H1 (cell line): ENCODE data around the gene BCL2. TPM values are rescaled to one million over a fixed set of nuclear protein-coding genes. Genes with fewer than 3 reads are reported as not detected.

ENCODE experiments used
- CTCF ChIA-PET: fragments of 300-600 bp; sonication (Branson Sonifier 250); formaldehyde crosslinking; loops from one replicate; lab custom pipeline; 2021; ENCODE audit not compliant: partially characterized antibody; lab: Charles Lee
- POLR2A ChIA-PET: fragments of 300-600 bp; sonication (Branson Sonifier 250); formaldehyde crosslinking; loops from one replicate; lab custom pipeline; 2021; ENCODE audit warnings: inconsistent platforms; ENCODE audit not compliant: partially characterized antibody; lab: Charles Lee
- DNase-seq, 2 experiments: peaks; one replicate each; pipeline versions ENCODE4 v3.0.0 to v3.0.0-alpha.2; 2010 to 2022; ENCODE audit warnings: low spot score in 2 of 2, low read depth in 1 of 2, mixed read lengths in 1 of 2
- FAIRE-seq: peaks from 2 replicates; lab custom pipeline; 2011; peaks lifted over from hg19 to GRCh38; lab: Jason Lieb, UNC
- H2AFZ ChIP-seq: 2 replicates; pipeline ENCODE4 v1.8.1; 2012; ENCODE audit warnings: low read length, inconsistent platforms
- H2AK5ac ChIP-seq: 2 replicates; pipeline ENCODE4 v1.6.1; 2013; ENCODE audit warnings: low read depth, low read length
- H2BK120ac ChIP-seq: replicated peaks from 2 replicates; pipeline ENCODE3; 2013; ENCODE audit warnings: low read depth, low read length, inconsistent platforms
- H2BK12ac ChIP-seq: 2 replicates; pipeline ENCODE4 v1.6.1; 2013; ENCODE audit warnings: low read depth, low read length
- H2BK15ac ChIP-seq: 2 replicates; pipeline ENCODE4 v1.6.1; 2013; ENCODE audit warnings: low read length
- H2BK20ac ChIP-seq: 2 replicates; pipeline ENCODE4 v1.6.1; 2013; ENCODE audit warnings: low read length
- H2BK5ac ChIP-seq: 2 replicates; pipeline ENCODE4 v1.6.1; 2013; ENCODE audit warnings: low read depth, low read length
- H3K14ac ChIP-seq: 2 replicates; pipeline ENCODE4 v1.6.1; 2013; ENCODE audit warnings: inconsistent platforms; ENCODE audit not compliant: insufficient read length
- H3K18ac ChIP-seq: 2 replicates; pipeline ENCODE4 v1.6.1; 2013; ENCODE audit warnings: low read length; ENCODE audit errors: extremely low read depth
- H3K23ac ChIP-seq: 2 replicates; pipeline ENCODE4 v1.6.1; 2013; ENCODE audit warnings: inconsistent platforms; ENCODE audit not compliant: insufficient read length
- H3K23me2 ChIP-seq: 2 replicates; pipeline ENCODE4 v1.6.1; 2013; ENCODE audit warnings: low read depth, low read length
- H3K27ac ChIP-seq: 2 replicates; pipeline ENCODE4 v1.6.1; 2011; ENCODE audit warnings: low read depth, low read length, inconsistent platforms
- H3K27me3 ChIP-seq, 4 experiments: replicated peaks in 1 of 4; 1 replicate in 1 of 4; 2 replicates in 3 of 4; pipeline versions ENCODE4 v1.6.1 to v1.8.1; 2011 to 2013; ENCODE audit warnings: low read length in 3 of 4, mild to moderate bottlenecking in 3 of 4, inconsistent platforms in 2 of 4, mixed read lengths in 2 of 4, moderate library complexity in 1 of 4; ENCODE audit not compliant: control insufficient read depth in 3 of 4, insufficient read depth in 3 of 4; ENCODE audit errors: extremely low read depth in 1 of 4
- H3K36me3 ChIP-seq, 4 experiments: 2 replicates each; pipeline versions ENCODE4 v1.6.1 to v1.8.1; 2011 to 2013; ENCODE audit warnings: mild to moderate bottlenecking in 4 of 4, low read length in 3 of 4, moderate library complexity in 2 of 4, control low read depth in 1 of 4, inconsistent platforms in 1 of 4; ENCODE audit not compliant: insufficient read depth in 4 of 4, control insufficient read depth in 2 of 4
- H3K4ac ChIP-seq: replicated peaks from 2 replicates; pipeline ENCODE3; 2013; ENCODE audit warnings: low read length, low read depth, mixed read lengths, inconsistent platforms; ENCODE audit not compliant: insufficient read length
- H3K4me1 ChIP-seq, 4 experiments: replicated peaks in 1 of 4; 1 replicate in 1 of 4; 2 replicates in 3 of 4; pipeline versions ENCODE4 v1.6.1 to v1.8.1; 2011 to 2013; ENCODE audit warnings: low read length in 3 of 4, inconsistent platforms in 2 of 4, mixed read lengths in 1 of 4; ENCODE audit not compliant: insufficient read depth in 4 of 4, control insufficient read depth in 3 of 4
- H3K4me2 ChIP-seq, 2 experiments: 2 replicates each; pipeline versions ENCODE4 v1.6.1 to v1.8.1; 2011 to 2013; ENCODE audit warnings: low read depth in 2 of 2, low read length in 2 of 2, control low read depth in 1 of 2, inconsistent platforms in 1 of 2, mild to moderate bottlenecking in 1 of 2; ENCODE audit not compliant: insufficient read depth in 1 of 2
- H3K4me3 ChIP-seq, 4 experiments: fragments of 200-600, 300-600 bp in 1 of 4; sonication (generic), shearing (Covaris generic), sonication (Bioruptor Twin) in 1 of 4; 2 replicates each; pipeline versions ENCODE4 v1.5.1 to v1.8.1; 2011 to 2016; ENCODE audit warnings: low read length in 4 of 4, low read depth in 3 of 4, control low read depth in 2 of 4, inconsistent platforms in 2 of 4, mild to moderate bottlenecking in 2 of 4, mixed read lengths in 1 of 4, moderate library complexity in 1 of 4; ENCODE audit not compliant: insufficient read depth in 2 of 4; ENCODE audit errors: extremely low read depth in 1 of 4
- H3K56ac ChIP-seq: replicated peaks from 2 replicates; pipeline ENCODE3; 2013; ENCODE audit warnings: low read depth, mild to moderate bottlenecking, mixed read lengths, low read length, inconsistent platforms; ENCODE audit not compliant: insufficient read length
- H3K79me1 ChIP-seq: 2 replicates; pipeline ENCODE4 v1.6.1; 2013; ENCODE audit warnings: low read depth, low read length, control low read depth
- H3K79me2 ChIP-seq, 2 experiments: 2 replicates each; pipeline versions ENCODE4 v1.6.1 to v1.8.1; 2012 to 2013; ENCODE audit warnings: low read length in 2 of 2, mild to moderate bottlenecking in 2 of 2, inconsistent platforms in 1 of 2; ENCODE audit not compliant: insufficient read depth in 2 of 2, control insufficient read depth in 1 of 2
- H3K9ac ChIP-seq, 4 experiments: replicated peaks in 1 of 4; 1 replicate in 1 of 4; 2 replicates in 3 of 4; pipeline versions ENCODE4 v1.6.1 to v1.8.1; 2011 to 2013; ENCODE audit warnings: low read depth in 3 of 4, low read length in 3 of 4, control low read depth in 2 of 4, mild to moderate bottlenecking in 2 of 4, moderate library complexity in 2 of 4, inconsistent platforms in 1 of 4; ENCODE audit errors: extremely low read depth in 1 of 4
- H3K9me3 ChIP-seq, 2 experiments: 2 replicates each; pipeline versions ENCODE4 v1.6.1 to v1.8.1; 2012 to 2013; ENCODE audit warnings: mild to moderate bottlenecking in 2 of 2, moderate library complexity in 2 of 2, control low read depth in 1 of 2, inconsistent platforms in 1 of 2, low read depth in 1 of 2, low read length in 1 of 2, mixed read lengths in 1 of 2; ENCODE audit not compliant: insufficient read depth in 2 of 2
- H4K20me1 ChIP-seq, 2 experiments: replicated peaks in 1 of 2; 2 replicates each; pipeline versions ENCODE3 to v1.8.1; 2011 to 2013; ENCODE audit warnings: inconsistent platforms in 2 of 2, low read length in 2 of 2, mild to moderate bottlenecking in 1 of 2; ENCODE audit not compliant: insufficient read depth in 2 of 2, control insufficient read depth in 1 of 2
- H4K5ac ChIP-seq: 2 replicates; pipeline ENCODE4 v1.6.1; 2013; ENCODE audit warnings: low read length, low read depth, mixed read lengths, inconsistent platforms; ENCODE audit not compliant: insufficient read length
- H4K8ac ChIP-seq: 2 replicates; pipeline ENCODE4 v1.8.0; 2013; ENCODE audit warnings: mild to moderate bottlenecking, moderate library complexity, low read length, inconsistent platforms; ENCODE audit not compliant: insufficient read depth; ENCODE audit errors: extremely low read depth
- H4K91ac ChIP-seq: replicated peaks from 2 replicates; pipeline ENCODE3; 2013; ENCODE audit warnings: low read length, mixed read lengths, inconsistent platforms; ENCODE audit not compliant: insufficient read length
- ATF3 ChIP-seq: IDR thresholded peaks from 2 replicates; pipeline ENCODE4 v1.6.1; 2011; ENCODE audit warnings: low read depth, mild to moderate bottlenecking, low read length; ENCODE audit not compliant: insufficient read depth
- BACH1 ChIP-seq: IDR thresholded peaks from 2 replicates; pipeline ENCODE4 v1.6.1; 2012; ENCODE audit warnings: low read length, improper control_type of control experiment
- CBX8 ChIP-seq: fragments of 300-800, 300-1000 bp; sonication (generic); IDR thresholded peaks from 2 replicates; pipeline ENCODE4 v1.7.1; 2016; ENCODE audit warnings: low read depth, low read length, borderline replicate concordance
- EZH2 ChIP-seq: fragments of 200-600 bp; sonication (generic); IDR thresholded peaks from 2 replicates; pipeline ENCODE4 v1.7.1; 2012; ENCODE audit warnings: low read depth, mild to moderate bottlenecking, moderate library complexity, low read length, inconsistent platforms; ENCODE audit not compliant: severe bottlenecking
- KDM4A ChIP-seq: IDR thresholded peaks from one replicate; pipeline ENCODE4 v1.7.1; 2012; ENCODE audit warnings: low read depth, mild to moderate bottlenecking, moderate library complexity, low read length, inconsistent platforms; ENCODE audit not compliant: severe bottlenecking
- RAD21 ChIP-seq, 2 experiments: IDR thresholded peaks in 1 of 2; conservative IDR thresholded peaks in 1 of 2; 2 replicates each; pipeline ENCODE4 v1.6.1; 2011; ENCODE audit warnings: low read depth in 2 of 2, low read length in 2 of 2, improper control_type of control experiment in 1 of 2, inconsistent platforms in 1 of 2, mild to moderate bottlenecking in 1 of 2, moderate library complexity in 1 of 2
- SIX5 ChIP-seq: IDR thresholded peaks from 2 replicates; pipeline ENCODE4 v1.6.1; 2011; ENCODE audit warnings: mild to moderate bottlenecking, low read depth, low read length
- TAF1 ChIP-seq: IDR thresholded peaks from 2 replicates; pipeline ENCODE4 v1.6.1; 2011; ENCODE audit warnings: mild to moderate bottlenecking, low read depth, low read length
- WGBS, 2 experiments: shearing (Covaris generic) in 1 of 2; methylation state at CpG; one replicate each; pipeline versions ENCODE4 v1.1.6 to v1.1.7; 2013 to 2015; ENCODE audit warnings: low lambda C conversion rate in 2 of 2, mixed read lengths in 2 of 2, inconsistent platforms in 1 of 2, low coverage in 1 of 2, missing lambda C conversion rate in 1 of 2; ENCODE audit not compliant: insufficient replicate concordance in 2 of 2, insufficient coverage in 1 of 2, insufficient read length in 1 of 2; ENCODE audit errors: extremely low coverage in 1 of 2, missing lambda C conversion rate in 1 of 2; 5-methylcytosine and 5-hydroxymethylcytosine counted together
- polyA plus RNA-seq, 7 experiments: library from polyadenylated mRNA; depleted of rRNA in 3 of 7; stranded (reverse) in 5 of 7; unstranded in 2 of 7; fragments of >200 nt in 5 of 7; fragments of 200-250 nt in 2 of 7; gene quantifications; 1 replicate in 5 of 7; 2 replicates in 1 of 7; 4 replicates in 1 of 7; pipeline versions ENCODE4 v1.2.1 to v1.2.3, GENCODE V29; 2011 to 2013; ENCODE audit warnings: missing spikeins in 2 of 7, mixed read lengths in 2 of 7
- total RNA-seq: library from RNA; stranded (reverse); fragmentation: NEBNext Ultra II Directional; extraction: Animal tissue kit (Norgen Biotek cat#: 25700); gene quantifications from 2 replicates; pipeline ENCODE4 v1.2.1, GENCODE V29; 2021

The BCL2 gene
- total and polyA plus RNA-seq, 2 of the 8 experiments (the other 6 are each of a cell fraction or from before 2014, with no cell fraction given), result 0.59 to 4.5 TPM

GRCh38 chr18:63317556-63317946 lies 2.0 kb downstream of the BCL2 start:
- Histone ChIP-seq H4K5ac (no peak overlapping the region), H2AFZ (0 out of 2 replicates have a peak overlapping the region, but pooled peaks have one; percentile 0), H3K27me3 (peaks cover 0 to 37% (median 22%) of the 10 kb centered on the region in 4 experiments; a peak in 6 of 7 replicates), H4K91ac (no peak overlapping the region), H3K27ac (no peak overlapping the region), H4K8ac (no peak overlapping the region; the same call in 1 of the 2 replicates), H3K4me1 (peaks cover 2 to 10% (median 6%) of the 10 kb centered on the region in 4 experiments; a peak in 4 of 7 replicates), H3K18ac (no peak overlapping the region), H4K20me1 (peaks cover 0 to 3% of the 10 kb centered on the region in 2 experiments)
- POLR2A ChIA-PET, result no interaction called here
- TF ChIP-seq CBX8, result no peak
- TF ChIP-seq BACH1, result no peak
- TF ChIP-seq EZH2, result no peak
- no peak for TF ChIP-seq RAD21 (IDR thresholded peaks at IDR 0.05 in 1 of 2, conservative IDR thresholded peaks at IDR 0.05 in 1 of 2; ENCODE audit: low read depth in 2 of 2, low read length in 2 of 2)
- TF ChIP-seq KDM4A, result no peak
- TF ChIP-seq ATF3, result no peak
- no peak for TF ChIP-seq SIX5
- no peak for TF ChIP-seq TAF1
- TF ChIP-seq, all 59 proteins: peak for 0
- H3K79me1 ChIP-seq, result no peaks in the 10 kb centered on the region
- H3K4me2 ChIP-seq, result peak overlapping the region; percentile 83 to 87
- peak overlapping the region in 3 of 4 experiments; percentile 39 to 77 (median 44); a peak in 4 of 8 replicates for H3K4me3 ChIP-seq
- no peaks in the 10 kb centered on the region; a peak in 1 of 4 replicates for H3K79me2 ChIP-seq
- no peak overlapping the region for H2BK120ac ChIP-seq
- FAIRE-seq (no peak), DNase-seq (no peak)
- H3K4ac ChIP-seq, result no peak overlapping the region
- H2BK15ac ChIP-seq, result no peak overlapping the region
- no peak overlapping the region for H3K56ac ChIP-seq
- no peak overlapping the region for H2BK12ac ChIP-seq
- H3K14ac ChIP-seq, result no peak overlapping the region
- peaks cover 9% of the 10 kb centered on the region; the same call in 1 of the 2 replicates for H3K23me2 ChIP-seq
- no peaks in the 10 kb centered on the region for H3K36me3 ChIP-seq
- H2BK5ac ChIP-seq, result no peak overlapping the region
- CTCF ChIA-PET, result interaction anchor here (0.9 to 3.5 kb wide), 30 partner anchors 9 to 305 kb away, joined by 3 to 46 read pairs (median 4); no protein-coding TSS in a partner anchor
- H3K23ac ChIP-seq, result no peak overlapping the region
- 91% methylated on average over 10 of the region's 10 CpGs; no CpG with 5 or more reads in 1 of the 2 experiments for WGBS, 2 experiments
- no peak overlapping the region for H2AK5ac ChIP-seq
- H3K9me3 ChIP-seq, result no peaks in the 10 kb centered on the region
- H2BK20ac ChIP-seq, result no peak overlapping the region
- H3K9ac ChIP-seq, result no peak overlapping the region
